ENCODE measurements around the gene NXPH1. TPM values are rescaled to one million over a fixed set of nuclear protein-coding genes. Genes with fewer than 3 reads are reported as not detected.

NXPH1 gene
- total and polyA plus RNA-seq, 10 donors = not detected

DNA sequence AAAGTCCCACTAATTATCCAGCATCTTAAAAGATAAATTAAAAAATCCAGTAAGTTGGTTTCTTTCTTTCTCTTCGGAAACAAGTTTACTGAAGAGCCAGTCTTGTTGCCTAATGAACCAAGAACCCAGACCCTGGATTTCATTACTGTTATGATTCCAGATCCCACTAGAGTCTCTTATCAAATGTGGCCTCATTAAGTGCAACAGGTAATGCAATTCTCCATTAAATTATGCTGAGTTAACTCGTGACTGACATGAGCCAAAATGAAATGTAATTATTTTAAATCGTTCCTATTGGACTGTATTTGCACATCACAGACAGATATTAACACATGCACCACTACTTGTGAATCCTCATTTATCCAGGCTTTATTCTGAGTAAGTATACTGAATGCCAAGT is 115.6 kb downstream of the NXPH1 start:
- Histone ChIP-seq H3K4me1 (no peaks in the 10 kb centered on the region), H3K4me3 (no peak overlapping the region), H3K27ac (no peak overlapping the region), H3K36me3 (no peaks in the 10 kb centered on the region), H3K9me3 (no peaks in the 10 kb centered on the region), H3K27me3 (replicated peaks in 1 of 7) (no peaks in the 10 kb centered on the region)
- 74 to 88% (median 80%) methylated on average over 3 of the region's 3 CpGs for WGBS, 5 donors
- DNase-seq = no peak
- intact Hi-C loops (cut with DNase I; ENCODE audit: low total_unique reads) = no loop called here
- no peak for TF ChIP-seq POLR2A (IDR thresholded peaks at IDR 0.05)
- TF ChIP-seq, protein P1, sequence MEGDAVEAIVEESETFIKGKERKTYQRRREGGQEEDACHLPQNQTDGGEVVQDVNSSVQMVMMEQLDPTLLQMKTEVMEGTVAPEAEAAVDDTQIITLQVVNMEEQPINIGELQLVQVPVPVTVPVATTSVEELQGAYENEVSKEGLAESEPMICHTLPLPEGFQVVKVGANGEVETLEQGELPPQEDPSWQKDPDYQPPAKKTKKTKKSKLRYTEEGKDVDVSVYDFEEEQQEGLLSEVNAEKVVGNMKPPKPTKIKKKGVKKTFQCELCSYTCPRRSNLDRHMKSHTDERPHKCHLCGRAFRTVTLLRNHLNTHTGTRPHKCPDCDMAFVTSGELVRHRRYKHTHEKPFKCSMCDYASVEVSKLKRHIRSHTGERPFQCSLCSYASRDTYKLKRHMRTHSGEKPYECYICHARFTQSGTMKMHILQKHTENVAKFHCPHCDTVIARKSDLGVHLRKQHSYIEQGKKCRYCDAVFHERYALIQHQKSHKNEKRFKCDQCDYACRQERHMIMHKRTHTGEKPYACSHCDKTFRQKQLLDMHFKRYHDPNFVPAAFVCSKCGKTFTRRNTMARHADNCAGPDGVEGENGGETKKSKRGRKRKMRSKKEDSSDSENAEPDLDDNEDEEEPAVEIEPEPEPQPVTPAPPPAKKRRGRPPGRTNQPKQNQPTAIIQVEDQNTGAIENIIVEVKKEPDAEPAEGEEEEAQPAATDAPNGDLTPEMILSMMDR (IDR thresholded peaks at IDR 0.05 in 8 of 11, conservative IDR thresholded peaks at IDR 0.05 in 3 of 11) = no peak

DNA sequence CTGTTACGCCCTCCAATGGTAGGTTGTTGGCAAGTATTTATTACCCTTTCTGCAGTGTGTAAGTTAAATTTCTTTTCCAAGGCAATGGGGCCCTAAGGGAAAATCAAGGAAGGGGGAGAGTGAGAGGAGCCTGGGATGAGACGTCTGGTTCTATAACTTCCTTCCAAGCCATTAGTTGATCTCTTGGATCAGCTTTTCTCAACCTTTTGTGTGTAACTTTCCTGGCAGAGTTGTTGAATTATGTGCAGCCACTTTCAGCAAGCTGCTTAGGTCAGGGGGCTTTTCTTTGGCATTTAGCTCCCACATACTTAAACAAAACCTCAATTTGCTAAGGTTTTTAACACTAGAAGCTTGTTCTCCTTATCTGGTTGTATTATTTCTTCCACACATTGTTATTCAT is 127.1 kb downstream of the NXPH1 start:
- Histone ChIP-seq H3K36me3 (no peaks in the 10 kb centered on the region), H3K9me3 (no peaks in the 10 kb centered on the region), H3K27me3 (replicated peaks in 1 of 7) (no peaks in the 10 kb centered on the region), H3K4me3 (no peak overlapping the region), H3K4me1 (no peaks in the 10 kb centered on the region), H3K27ac (no peak overlapping the region)
- intact Hi-C loops (cut with DNase I; ENCODE audit: low total_unique reads) = no loop called here
- TF ChIP-seq POLR2AphosphoS5 (IDR thresholded peaks at IDR 0.05) = no peak
- TF ChIP-seq POLR2A (IDR thresholded peaks at IDR 0.05) = no peak
- DNase-seq = no peak
- WGBS, 5 donors = 55 to 83% (median 64%) methylated on average over 2 of the region's 2 CpGs

DNA sequence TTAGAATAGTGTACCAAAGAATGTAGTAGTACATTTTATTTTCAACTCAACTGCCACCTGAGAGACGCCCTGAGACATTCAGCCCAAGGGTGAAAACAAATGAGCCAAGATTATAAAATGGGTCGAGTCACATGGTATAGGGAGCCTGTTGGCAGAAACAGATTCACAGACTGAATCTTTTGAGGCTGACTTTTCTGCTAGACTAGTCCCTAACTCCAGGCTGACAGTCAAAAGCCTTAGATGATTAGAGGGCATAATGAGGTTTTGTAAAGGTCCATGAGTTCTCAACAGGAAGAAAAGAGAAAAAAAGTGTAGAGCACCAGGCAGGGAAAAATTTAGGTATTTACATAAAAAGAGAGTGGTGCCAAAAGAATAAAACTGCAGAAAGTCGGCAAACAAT is 128.0 kb downstream of the NXPH1 start:
- intact Hi-C loops (cut with DNase I; ENCODE audit: low total_unique reads) = no loop called here
- Histone ChIP-seq H3K36me3 (no peaks in the 10 kb centered on the region), H3K4me1 (no peaks in the 10 kb centered on the region), H3K27me3 (replicated peaks in 1 of 7) (no peaks in the 10 kb centered on the region), H3K4me3 (no peak overlapping the region), H3K9me3 (no peaks in the 10 kb centered on the region), H3K27ac (no peak overlapping the region)
- TF ChIP-seq POLR2AphosphoS5 (IDR thresholded peaks at IDR 0.05) (no peak), POLR2A (IDR thresholded peaks at IDR 0.05) (no peak)
- TF ChIP-seq, protein P1 (IDR thresholded peaks at IDR 0.05 in 8 of 11, conservative IDR thresholded peaks at IDR 0.05 in 3 of 11) = no peak
- WGBS, 5 donors = 67 to 83% (median 70%) methylated on average over 3 of the region's 3 CpGs
- DNase-seq = no peak

DNA sequence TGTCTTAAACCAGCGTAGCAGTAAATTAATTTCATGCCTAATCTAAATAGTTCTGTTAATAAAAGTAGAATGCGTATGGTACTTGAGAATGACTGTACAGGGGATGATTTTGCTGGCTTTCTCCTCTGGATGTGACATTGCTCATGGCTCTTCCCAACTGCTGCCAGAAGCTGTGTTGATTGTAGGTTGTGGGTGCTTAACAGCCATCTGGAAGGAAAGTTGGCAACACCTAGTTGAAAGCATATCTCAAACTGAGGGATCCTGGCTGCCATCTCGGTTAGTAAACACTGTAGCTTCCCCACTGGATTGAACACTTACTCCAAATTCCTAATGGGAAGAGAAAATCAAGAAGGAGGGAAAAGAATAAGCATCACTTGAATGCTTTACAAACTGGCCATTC is 130.9 kb downstream of the NXPH1 start:
- Histone ChIP-seq H3K9me3 (no peaks in the 10 kb centered on the region), H3K27me3 (replicated peaks in 1 of 7) (no peaks in the 10 kb centered on the region)
- WGBS, 5 donors = 80 to 85% (median 83%) methylated on average over 3 of the region's 3 CpGs

More for the DNA sequence above, 130.9 kb downstream of the NXPH1 start:
- Histone ChIP-seq H3K27ac (no peak overlapping the region), H3K4me1 (no peaks in the 10 kb centered on the region), H3K4me3 (no peak overlapping the region), H3K36me3 (no peaks in the 10 kb centered on the region)
- DNase-seq = no peak
- TF ChIP-seq POLR2AphosphoS5 (IDR thresholded peaks at IDR 0.05) (no peak), POLR2A (IDR thresholded peaks at IDR 0.05) (no peak)
- TF ChIP-seq, protein P1 (IDR thresholded peaks at IDR 0.05 in 8 of 11, conservative IDR thresholded peaks at IDR 0.05 in 3 of 11) = no peak
- intact Hi-C loops (cut with DNase I; ENCODE audit: low total_unique reads) = no loop called here

Data from spleen (tissue), 11 donors.